Subcutaneous abdominal adipose tissue (tissue), 5 donors: Measurements from ENCODE around the gene ZSWIM3.

Experiments
- H3K27ac ChIP-seq: one replicate; pipeline ENCODE4 v1.7.0; 2013; ENCODE audit warnings: low read depth, mild to moderate bottlenecking, inconsistent platforms, low read length, moderate library complexity
- H3K27me3 ChIP-seq, 5 donors: one replicate each; pipeline ENCODE4 v1.7.0; 2013; ENCODE audit warnings: low read length in 5 of 5, inconsistent platforms in 1 of 5; ENCODE audit not compliant: control insufficient read depth in 5 of 5, insufficient read depth in 4 of 5
- H3K36me3 ChIP-seq, 5 donors: one replicate each; pipeline ENCODE4 v1.7.0; 2013; ENCODE audit warnings: low read length in 5 of 5; ENCODE audit not compliant: control insufficient read depth in 5 of 5, insufficient read depth in 5 of 5
- H3K4me1 ChIP-seq, 5 donors: one replicate each; pipeline ENCODE4 v1.7.0; 2013; ENCODE audit warnings: low read length in 5 of 5, mild to moderate bottlenecking in 3 of 5, moderate library complexity in 1 of 5; ENCODE audit not compliant: control insufficient read depth in 5 of 5, insufficient read depth in 5 of 5
- H3K4me3 ChIP-seq, 5 donors: one replicate each; pipeline ENCODE4 v1.7.0; 2013; ENCODE audit warnings: low read length in 5 of 5, low read depth in 1 of 5
- H3K9ac ChIP-seq, 5 donors: one replicate each; pipeline ENCODE4 v1.7.0; 2013; ENCODE audit warnings: low read length in 5 of 5, mild to moderate bottlenecking in 4 of 5, moderate library complexity in 3 of 5
- H3K9me3 ChIP-seq, 5 donors: one replicate each; pipeline ENCODE4 v1.7.0; 2013; ENCODE audit warnings: low read length in 5 of 5; ENCODE audit not compliant: control insufficient read depth in 5 of 5
- donor health status: healthy.
- donor health status: healthy.
- donor health status: healthy.
- donor health status: healthy.
- donor health status: healthy.

Gene ZSWIM3

DNA sequence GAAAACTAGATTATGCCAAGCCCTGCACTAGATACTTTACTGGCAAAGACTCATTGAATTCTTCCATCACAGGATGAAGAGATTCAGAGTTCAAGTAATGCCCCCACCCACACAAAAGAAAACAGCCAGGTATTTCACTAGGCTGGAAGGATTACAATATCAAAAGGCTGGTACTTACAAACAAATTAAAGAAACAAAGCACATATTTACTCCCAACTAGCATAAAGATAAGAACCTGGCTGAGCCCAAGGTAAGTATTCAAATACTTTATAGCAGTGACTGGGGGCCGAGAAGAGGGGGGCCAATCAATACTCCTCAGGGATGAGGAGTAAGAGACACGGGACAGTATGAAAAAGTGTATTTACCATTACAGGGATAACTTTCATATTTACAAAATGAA, 3.9 kb upstream of the ZSWIM3 start:
- Histone ChIP-seq H3K9ac (no peak overlapping the region), H3K27me3 (no peaks in the 10 kb centered on the region), H3K9me3 (no peaks in the 10 kb centered on the region), H3K4me1 (peaks cover 0 to 37% (median 31%) of the 10 kb centered on the region in 5 donors), H3K27ac (no peak overlapping the region), H3K4me3 (no peak overlapping the region), H3K36me3 (peaks cover 5 to 41% (median 18%) of the 10 kb centered on the region in 5 donors)

DNA sequence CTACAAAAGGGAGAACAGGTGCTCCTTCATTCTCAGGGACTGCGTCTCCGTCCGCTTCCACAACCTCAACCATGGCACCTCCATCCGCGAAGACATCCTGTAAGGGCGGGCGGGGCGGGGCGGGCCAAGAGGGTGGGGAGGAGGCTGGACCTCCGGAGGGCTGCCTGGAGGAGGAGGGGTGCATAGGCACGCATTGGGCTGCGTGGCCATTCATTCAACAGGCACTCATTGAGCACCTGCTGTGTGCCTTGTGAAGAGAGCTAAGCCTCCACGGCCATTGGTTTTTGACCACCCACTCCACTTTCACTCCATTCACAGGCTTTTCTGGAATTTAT, 435 bp downstream of the ZSWIM3 start:
- H3K27me3 ChIP-seq = no peaks in the 10 kb centered on the region
- peak overlapping the region; percentile 89 to 99 (median 97) for H3K4me3 ChIP-seq
- H3K9me3 ChIP-seq = no peaks in the 10 kb centered on the region
- H3K4me1 ChIP-seq = peaks cover 0 to 38% (median 32%) of the 10 kb centered on the region in 5 donors
- peak overlapping the region; percentile 83 for H3K27ac ChIP-seq
- H3K36me3 ChIP-seq = peaks cover 2 to 20% (median 9%) of the 10 kb centered on the region in 5 donors
- H3K9ac ChIP-seq = peak overlapping the region; percentile 63 to 91 (median 82)

DNA sequence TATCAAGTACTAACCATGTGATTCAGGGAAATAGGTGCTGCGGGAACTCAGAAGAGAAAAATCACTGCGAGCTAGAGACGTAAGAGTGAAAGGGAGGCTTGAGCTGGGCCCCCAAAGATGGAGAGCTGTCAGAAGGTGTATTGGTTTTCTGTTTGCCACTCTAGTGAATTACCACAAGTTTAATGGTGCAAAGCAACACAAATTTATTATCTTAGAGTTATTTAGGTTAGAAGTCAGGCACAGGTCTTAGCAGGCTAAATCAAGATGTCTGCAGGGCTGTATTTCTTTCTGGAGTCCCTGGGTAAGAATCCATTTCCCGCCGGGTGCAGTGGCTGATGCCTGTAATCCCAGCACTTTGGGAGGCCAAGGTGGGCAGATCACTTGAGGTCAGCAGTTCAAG, 2.5 kb downstream of the ZSWIM3 start:
- Histone ChIP-seq H3K4me3 (no peak overlapping the region), H3K27ac (no peak overlapping the region), H3K4me1 (peaks cover 0 to 32% (median 29%) of the 10 kb centered on the region in 5 donors), H3K9ac (no peak overlapping the region), H3K9me3 (no peaks in the 10 kb centered on the region), H3K27me3 (no peaks in the 10 kb centered on the region), H3K36me3 (peaks cover 0 to 5% (median under 1%) of the 10 kb centered on the region in 5 donors)

DNA sequence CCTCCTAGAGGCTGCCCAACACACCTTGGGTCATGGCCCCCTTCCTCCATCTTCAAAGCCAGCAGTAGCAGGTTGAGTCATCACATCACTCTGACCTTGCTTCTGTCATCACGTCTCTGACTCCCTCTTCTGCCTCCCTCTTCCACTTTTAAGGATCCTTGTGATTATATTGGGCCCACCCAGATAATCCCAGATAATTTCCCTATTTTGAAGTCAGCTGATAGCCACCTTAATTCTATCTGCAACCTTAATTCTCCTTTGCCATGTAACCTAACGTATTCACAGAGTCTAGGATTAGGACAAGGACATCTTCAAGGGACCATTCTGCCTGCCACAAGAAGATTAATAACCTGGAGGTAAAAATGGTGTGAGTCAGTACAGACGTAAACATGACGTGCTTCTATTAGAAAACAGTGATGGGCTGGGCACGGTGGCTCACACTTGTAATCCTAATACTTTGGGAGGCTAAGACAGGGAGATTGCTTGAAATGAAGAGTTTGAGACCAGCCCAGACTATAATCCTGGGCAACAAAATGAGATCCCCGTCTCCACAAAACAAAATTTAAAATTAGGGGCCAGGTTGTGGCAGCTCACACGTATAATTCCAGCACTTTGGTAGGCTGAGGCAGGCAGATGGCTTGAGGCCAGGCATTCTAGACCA, 3.3 kb downstream of the ZSWIM3 start:
- H3K27me3 ChIP-seq = no peaks in the 10 kb centered on the region
- no peak overlapping the region for H3K27ac ChIP-seq
- H3K9ac ChIP-seq = no peak overlapping the region
- H3K36me3 ChIP-seq = peaks cover 0 to 3% (median 0%) of the 10 kb centered on the region in 5 donors
- H3K9me3 ChIP-seq = no peaks in the 10 kb centered on the region
- peaks cover 0 to 26% (median 23%) of the 10 kb centered on the region in 5 donors for H3K4me1 ChIP-seq
- no peak overlapping the region for H3K4me3 ChIP-seq

DNA sequence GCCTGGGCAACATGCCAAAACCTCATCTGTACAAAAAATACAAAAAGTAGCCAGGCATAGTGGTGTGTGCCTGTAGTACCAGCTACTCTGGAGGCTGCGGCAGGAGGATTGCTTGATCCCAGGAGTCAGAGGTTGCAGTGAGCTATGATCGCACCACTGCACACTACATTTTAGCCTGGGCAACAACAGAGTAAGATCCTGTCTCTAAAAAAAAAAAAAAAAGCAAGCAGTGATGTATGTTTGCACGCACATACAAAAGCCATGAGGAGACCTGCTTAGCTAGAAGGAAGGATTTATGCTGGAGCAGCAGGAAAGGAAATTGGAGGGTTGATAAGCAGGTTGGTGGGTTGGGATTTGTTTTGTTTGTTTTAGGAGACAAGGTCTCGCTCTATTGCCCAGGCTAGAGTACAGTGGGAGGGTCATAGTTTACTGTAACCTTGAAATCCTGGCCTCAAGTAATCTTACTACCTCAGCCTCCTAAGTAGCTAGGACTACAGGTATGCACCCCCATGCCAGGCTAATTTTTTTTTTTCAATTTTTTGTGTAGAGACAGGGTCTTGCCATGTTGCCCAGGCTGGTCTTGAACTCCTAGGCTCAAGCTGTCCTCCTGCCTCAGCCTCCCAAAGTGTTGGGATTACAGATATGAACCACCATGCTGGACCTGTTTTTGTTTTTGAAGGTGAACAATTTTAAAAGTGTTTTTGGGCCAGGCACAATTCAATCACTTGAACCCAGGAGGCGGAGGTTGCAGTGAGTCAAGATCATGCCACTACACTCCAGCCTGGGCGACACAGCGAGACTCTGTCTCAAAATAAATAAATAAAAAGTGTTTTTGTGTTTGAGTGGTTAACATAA, 4.0 kb downstream of the ZSWIM3 start:
- Histone ChIP-seq H3K9ac (no peak overlapping the region), H3K27me3 (no peaks in the 10 kb centered on the region), H3K4me1 (peaks cover 0 to 18% (median 15%) of the 10 kb centered on the region in 5 donors), H3K4me3 (no peak overlapping the region), H3K36me3 (peaks cover 0 to 3% (median 0%) of the 10 kb centered on the region in 5 donors), H3K27ac (no peak overlapping the region), H3K9me3 (no peaks in the 10 kb centered on the region)

DNA sequence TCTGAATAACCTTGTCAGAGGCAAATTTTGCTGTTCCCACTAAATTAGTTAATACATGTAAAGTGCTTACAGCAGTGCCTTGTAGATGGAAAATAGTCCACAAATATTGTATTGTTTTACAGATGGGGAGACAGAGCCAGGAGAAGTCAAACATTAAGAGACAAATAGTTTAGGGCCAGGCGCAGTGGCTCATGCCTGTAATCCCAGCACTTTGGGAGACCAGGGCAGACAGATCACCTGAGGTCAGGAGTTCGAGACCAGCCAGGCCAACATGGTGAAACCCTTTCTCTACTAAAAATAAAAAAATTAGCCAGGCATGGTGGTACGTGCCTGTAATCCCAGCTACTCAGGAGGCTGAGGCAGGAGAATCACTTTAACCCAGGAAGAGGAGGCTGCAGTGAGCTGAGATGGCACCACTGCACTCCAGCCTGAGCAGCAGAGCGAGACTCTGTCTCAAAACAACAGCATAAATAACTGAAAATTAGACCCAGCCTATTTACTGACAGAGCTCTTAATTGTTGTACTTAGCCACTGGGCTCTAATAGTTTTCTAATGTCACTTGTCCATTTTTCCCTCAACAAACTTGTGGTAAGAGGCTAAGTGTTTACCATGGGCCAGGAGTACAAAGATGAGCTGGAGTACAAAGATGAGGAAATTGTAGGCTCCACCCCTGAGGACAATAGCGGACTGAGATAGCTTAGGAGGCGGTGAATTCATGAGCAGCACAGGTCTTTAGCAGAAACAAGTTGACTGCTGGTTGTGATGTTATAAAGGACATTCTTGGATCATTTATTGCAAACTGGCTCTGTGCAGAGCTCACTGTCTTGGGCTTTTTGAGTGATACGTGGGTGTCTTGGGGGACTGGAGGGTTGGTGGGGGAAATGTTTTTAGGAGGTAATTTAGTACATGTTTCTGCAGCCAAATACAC, 6.4 kb downstream of the ZSWIM3 start:
- H3K9me3 ChIP-seq = no peaks in the 10 kb centered on the region
- no peak overlapping the region for H3K27ac ChIP-seq
- H3K36me3 ChIP-seq = peaks cover 0 to 3% (median 0%) of the 10 kb centered on the region in 5 donors

DNA sequence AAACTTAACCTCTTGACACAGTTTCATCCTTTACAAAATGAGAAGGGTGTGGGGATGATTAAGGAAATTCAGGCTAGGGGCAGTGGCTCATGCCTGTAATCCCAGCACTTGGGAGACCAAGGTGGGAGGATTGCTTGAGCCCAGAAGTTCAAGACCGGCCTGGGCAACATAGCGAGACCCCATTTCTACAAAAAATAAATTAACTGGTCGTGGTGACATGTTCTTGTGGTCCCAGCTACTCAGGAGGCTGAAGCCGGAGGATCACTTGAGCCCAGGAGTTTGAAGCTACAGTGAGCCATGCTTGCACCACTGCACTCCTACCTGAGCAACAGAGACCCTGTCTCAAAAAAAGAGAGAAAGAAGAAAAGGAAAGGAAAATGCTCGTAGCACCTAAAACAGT, 9.0 kb downstream of the ZSWIM3 start:
- H3K4me1 ChIP-seq = no peaks in the 10 kb centered on the region
- no peaks in the 10 kb centered on the region for H3K9me3 ChIP-seq
- H3K27ac ChIP-seq = no peak overlapping the region
- no peak overlapping the region for H3K4me3 ChIP-seq
- no peak overlapping the region for H3K9ac ChIP-seq
- H3K27me3 ChIP-seq = no peaks in the 10 kb centered on the region
- H3K36me3 ChIP-seq = no peaks in the 10 kb centered on the region

More for the DNA sequence above, 6.4 kb downstream of the ZSWIM3 start:
- Histone ChIP-seq H3K4me1 (no peaks in the 10 kb centered on the region), H3K4me3 (no peak overlapping the region), H3K9ac (no peak overlapping the region), H3K27me3 (no peaks in the 10 kb centered on the region)

DNA sequence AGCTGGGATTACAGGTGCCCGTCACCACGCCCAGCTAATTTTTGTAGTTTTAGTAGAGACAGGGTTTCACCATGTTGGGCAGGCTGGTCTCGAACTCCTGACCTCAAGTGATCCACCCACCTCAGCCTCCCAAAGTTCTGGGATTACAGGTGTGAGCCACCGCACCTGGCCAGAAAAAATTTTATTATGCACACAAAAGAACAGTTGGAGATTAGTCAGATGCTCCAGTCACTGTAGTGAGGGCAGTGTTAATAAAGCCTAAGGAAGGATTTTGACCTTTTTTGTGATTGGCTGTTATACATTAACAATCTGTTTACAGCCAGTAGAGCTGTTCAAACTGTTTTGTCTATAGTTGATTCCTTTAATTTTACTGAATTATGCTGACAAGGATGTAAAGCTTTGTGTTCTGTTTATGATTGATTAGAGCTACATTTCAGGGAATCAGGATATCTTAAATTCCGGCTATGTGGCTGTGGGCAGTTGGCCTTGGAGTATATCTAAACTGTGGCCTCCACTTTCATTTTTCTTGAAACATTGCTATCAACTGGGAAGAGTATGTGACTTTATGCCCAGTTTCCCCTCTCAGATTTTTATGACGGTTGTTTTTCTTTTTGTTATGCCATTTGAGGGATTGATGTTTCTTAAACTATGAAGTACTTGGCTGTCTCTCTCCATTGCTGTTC, 9.9 kb downstream of the ZSWIM3 start:
- Histone ChIP-seq H3K9me3 (no peaks in the 10 kb centered on the region), H3K36me3 (no peaks in the 10 kb centered on the region), H3K27me3 (no peaks in the 10 kb centered on the region), H3K4me1 (no peaks in the 10 kb centered on the region), H3K27ac (no peak overlapping the region), H3K9ac (no peak overlapping the region), H3K4me3 (no peak overlapping the region)

DNA sequence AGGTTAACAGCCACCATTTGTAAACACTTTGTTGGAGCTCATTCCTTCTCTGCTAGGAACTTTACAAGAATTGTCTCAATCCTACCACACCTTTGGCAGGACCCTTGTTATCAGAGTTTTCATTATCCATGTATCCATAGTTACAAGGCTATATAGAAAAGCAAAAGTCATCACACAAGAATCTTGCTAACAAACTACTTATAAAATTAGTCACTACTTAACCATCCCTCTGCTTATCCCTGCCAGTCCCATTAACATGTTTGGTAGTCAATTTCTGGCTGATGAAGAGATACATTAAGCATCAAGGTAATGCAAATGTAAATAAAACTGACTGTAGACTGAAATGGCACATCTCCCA, 10.4 kb downstream of the ZSWIM3 start:
- no peaks in the 10 kb centered on the region for H3K9me3 ChIP-seq
- no peaks in the 10 kb centered on the region for H3K4me1 ChIP-seq
- no peak overlapping the region for H3K9ac ChIP-seq
- H3K4me3 ChIP-seq = no peak overlapping the region
- H3K27ac ChIP-seq = no peak overlapping the region
- peaks cover 0 to 5% (median 3%) of the 10 kb centered on the region in 5 donors for H3K36me3 ChIP-seq
- H3K27me3 ChIP-seq = no peaks in the 10 kb centered on the region
